HepG2 (cell line): ENCODE measurements around the gene PRDX5. TPM values are rescaled to one million over a fixed set of nuclear protein-coding genes. Genes with fewer than 3 reads are reported as not detected.
"Not testable (repeated sequence)": the region's sequence is repeated elsewhere in the genome, so short reads cannot be mapped to it uniquely, and the experiment has no call there.

Source experiments
- ATAC-seq: fragments of 200-7000 bp; cut with Tn5 transposase; 3 replicates; pipeline ENCODE4 v1.9.1; 2020; ENCODE audit warnings: mild to moderate bottlenecking, moderate library complexity
- BruUV-seq: library from RNA; stranded (reverse); fragments of 400-500 nt; replicated peaks from 2 replicates; lab custom pipeline; 2021; lab: Mats Ljungman, UMichigan
- CTCF ChIA-PET: fragments of 300-600 bp; formaldehyde crosslinking; extraction: SDS; loops from one replicate; lab custom pipeline; 2021; ENCODE audit warnings: low total read pairs, inconsistent platforms, low intra/inter-chr PET ratio; lab: Yijun Ruan, JAX
- POLR2A ChIA-PET: fragments of 350-600 bp; sonication (Branson Sonifier 250); formaldehyde crosslinking; loops from one replicate; lab custom pipeline; 2020; ENCODE audit warnings: antibody characterized with exemption, inconsistent platforms; lab: Yijun Ruan, JAX
- DNase-seq: peaks from one replicate; pipeline ENCODE4 v3.0.0-alpha.2; 2015; ENCODE audit warnings: low spot score
- FAIRE-seq: peaks from 3 replicates; lab custom pipeline; 2011; peaks lifted over from hg19 to GRCh38; lab: Jason Lieb, UNC
- H2AFZ ChIP-seq: one replicate; pipeline ENCODE4 v1.6.1; 2011; ENCODE audit warnings: low read length, inconsistent platforms
- H3K27ac ChIP-seq: fragments of 300-600 bp; 3 replicates; pipeline ENCODE4 v1.8.0; 2011; ENCODE audit warnings: mixed run types, mild to moderate bottlenecking, mixed read lengths, low read length, inconsistent platforms; ENCODE audit not compliant: insufficient read depth; ENCODE audit errors: extremely low read length
- H3K27me3 ChIP-seq, 2 experiments: fragments of 200-600 bp in 1 of 2; 2 replicates in 1 of 2; 3 replicates in 1 of 2; pipeline versions ENCODE4 v1.6.0 to v1.8.0; 2011; ENCODE audit warnings: low read length in 2 of 2, mild to moderate bottlenecking in 2 of 2, moderate library complexity in 2 of 2, inconsistent platforms in 1 of 2; ENCODE audit not compliant: insufficient read depth in 2 of 2, control insufficient read depth in 1 of 2
- H3K36me3 ChIP-seq, 2 experiments: fragments of 200-600 bp in 1 of 2; replicated peaks in 1 of 2; 2 replicates in 1 of 2; 3 replicates in 1 of 2; pipeline versions ENCODE4 v1.5.1 to v1.8.0; 2011; ENCODE audit warnings: low read length in 2 of 2, inconsistent platforms in 1 of 2; ENCODE audit not compliant: insufficient read depth in 2 of 2, control insufficient read depth in 1 of 2
- H3K4me1 ChIP-seq: 2 replicates; pipeline ENCODE4 v1.5.1; 2012; ENCODE audit warnings: low read length, inconsistent platforms; ENCODE audit not compliant: insufficient read depth
- H3K4me2 ChIP-seq: 2 replicates; pipeline ENCODE4 v1.6.0; 2011; ENCODE audit warnings: low read depth, low read length, inconsistent platforms
- H3K4me3 ChIP-seq, 3 experiments: fragments of 200-600 bp in 1 of 3; sonication (generic), shearing (Covaris generic) in 1 of 3; replicated peaks in 1 of 3; 2 replicates each; pipeline ENCODE4 v1.5.1; 2011 to 2016; ENCODE audit warnings: low read length in 3 of 3, inconsistent platforms in 2 of 3, low read depth in 2 of 3, mild to moderate bottlenecking in 2 of 3, control low read depth in 1 of 3, mixed read lengths in 1 of 3; ENCODE audit not compliant: insufficient read depth in 1 of 3
- H3K79me2 ChIP-seq: one replicate; pipeline ENCODE4 v1.6.1; 2011; ENCODE audit warnings: low read length, inconsistent platforms; ENCODE audit not compliant: insufficient read depth
- H3K9ac ChIP-seq: 2 replicates; pipeline ENCODE4 v1.6.0; 2011; ENCODE audit warnings: mild to moderate bottlenecking, low read depth, low read length, inconsistent platforms; ENCODE audit not compliant: insufficient read depth
- H3K9me3 ChIP-seq: 2 replicates; pipeline ENCODE4 v1.5.1; 2012; ENCODE audit warnings: mild to moderate bottlenecking, low read length
- H4K20me1 ChIP-seq: 2 replicates; pipeline ENCODE4 v1.6.0; 2011; ENCODE audit warnings: inconsistent platforms, mild to moderate bottlenecking, low read length, moderate library complexity; ENCODE audit not compliant: insufficient read depth
- HNF4A ChIP-seq: sonication (generic); formaldehyde crosslinking; IDR thresholded peaks from 2 replicates; pipeline ENCODE4 v1.4.0; 2020; ENCODE audit warnings: missing genetic modification reagents
- HNF4G ChIP-seq, 2 experiments: sonication (generic) in 1 of 2; formaldehyde crosslinking in 1 of 2; IDR thresholded peaks; 2 replicates each; pipeline versions ENCODE4 v1.4.0 to v1.6.1; 2011 to 2020; ENCODE audit warnings: borderline replicate concordance in 2 of 2, low read depth in 2 of 2, mild to moderate bottlenecking in 2 of 2, low read length in 1 of 2, missing genetic modification reagents in 1 of 2, moderate library complexity in 1 of 2
- ZNF441 ChIP-seq: sonication (generic); formaldehyde crosslinking; IDR thresholded peaks from 2 replicates; pipeline ENCODE4 v1.7.0; 2021; ENCODE audit warnings: missing genetic modification reagents, borderline replicate concordance
- ZNF460 ChIP-seq: sonication (generic); formaldehyde crosslinking; IDR thresholded peaks from 2 replicates; pipeline ENCODE4 v1.5.1; 2020; ENCODE audit warnings: missing genetic modification reagents, mild to moderate bottlenecking, borderline replicate concordance
- WGBS: methylation state at CpG from one replicate; pipeline ENCODE4 v1.1.6; 2017; ENCODE audit warnings: low lambda C conversion rate; 5-methylcytosine and 5-hydroxymethylcytosine counted together
- in situ Hi-C: cut with HindIII; loops from 2 replicates; pipeline ENCODE4 v1.10.0; 2017; ENCODE audit warnings: low pct_unique_long_range_greater_than_20kb; ENCODE audit not compliant: extremely low pct_ligation_motif_present
- intact Hi-C: fragments of 100-400 bp; cut with micrococcal nuclease; formaldehyde crosslinking; loops from one replicate; pipeline ENCODE4 v1.10.0; 2022; ENCODE audit not compliant: unreplicated experiment
- polyA plus RNA-seq, 8 experiments: library from polyadenylated mRNA; depleted of rRNA in 3 of 8; stranded (reverse) in 7 of 8; unstranded in 1 of 8; fragments of >200 nt; fragmentation: Illumina TruSeq in 4 of 8; extraction: Trizol in 4 of 8; gene quantifications; 2 replicates each; pipeline versions ENCODE4 v1.2.1 to v1.2.3, GENCODE V29; 2011 to 2016; ENCODE audit warnings: low read depth in 4 of 8, missing spikeins in 1 of 8, mixed read lengths in 1 of 8; ENCODE audit not compliant: insufficient read depth in 1 of 8
- total RNA-seq, 5 experiments: library from RNA; depleted of rRNA; stranded (reverse); fragments of >200 nt; fragmentation: Illumina TruSeq; extraction: Trizol; gene quantifications; 2 replicates each; pipeline ENCODE4 v1.2.3, GENCODE V29; 2016; ENCODE audit warnings: low read depth in 1 of 5
- TF ChIP-seq, protein P1 (sequence below): sonication (generic); formaldehyde crosslinking; IDR thresholded peaks from 2 replicates; pipeline ENCODE4 v1.4.0; 2020; ENCODE audit warnings: missing genetic modification reagents, borderline replicate concordance
- TF ChIP-seq, protein P2 (sequence below): IDR thresholded peaks from 2 replicates; pipeline ENCODE4 v1.6.1; 2016; ENCODE audit warnings: low read depth, control low read depth

PRDX5 gene
- total and polyA plus RNA-seq, 2 of the 13 experiments (the other 11 are each of a cell fraction or from before 2014, with no cell fraction given) = 215 to 311 TPM

DNA sequence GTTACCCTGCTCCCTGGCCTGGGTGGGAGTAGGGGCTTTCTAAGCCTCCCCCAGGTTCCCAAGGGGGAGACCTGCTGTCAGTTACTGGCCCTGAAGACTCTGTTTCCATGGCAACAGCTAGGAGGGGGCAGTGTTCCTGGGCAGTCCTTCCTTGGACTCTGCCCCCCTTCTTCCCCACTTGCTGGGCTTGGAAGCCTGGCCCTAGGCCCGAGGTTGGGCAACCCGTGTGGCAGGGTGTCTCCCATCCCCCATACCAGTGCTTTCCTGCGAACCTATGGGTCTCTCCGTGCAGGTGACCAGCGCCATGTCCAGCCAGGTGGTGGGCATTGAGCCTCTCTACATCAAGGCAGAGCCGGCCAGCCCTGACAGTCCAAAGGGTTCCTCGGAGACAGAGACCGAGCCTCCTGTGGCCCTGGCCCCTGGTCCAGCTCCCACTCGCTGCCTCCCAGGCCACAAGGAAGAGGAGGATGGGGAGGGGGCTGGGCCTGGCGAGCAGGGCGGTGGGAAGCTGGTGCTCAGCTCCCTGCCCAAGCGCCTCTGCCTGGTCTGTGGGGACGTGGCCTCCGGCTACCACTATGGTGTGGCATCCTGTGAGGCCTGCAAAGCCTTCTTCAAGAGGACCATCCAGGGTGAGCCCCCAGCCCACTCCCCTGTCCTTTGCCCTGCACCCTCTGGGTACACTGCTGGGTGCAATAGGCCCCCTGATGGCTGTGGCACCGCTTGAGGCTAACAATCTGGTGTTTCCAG is 10.9 kb upstream of the PRDX5 start (continued):
- TF ChIP-seq, protein P1, sequence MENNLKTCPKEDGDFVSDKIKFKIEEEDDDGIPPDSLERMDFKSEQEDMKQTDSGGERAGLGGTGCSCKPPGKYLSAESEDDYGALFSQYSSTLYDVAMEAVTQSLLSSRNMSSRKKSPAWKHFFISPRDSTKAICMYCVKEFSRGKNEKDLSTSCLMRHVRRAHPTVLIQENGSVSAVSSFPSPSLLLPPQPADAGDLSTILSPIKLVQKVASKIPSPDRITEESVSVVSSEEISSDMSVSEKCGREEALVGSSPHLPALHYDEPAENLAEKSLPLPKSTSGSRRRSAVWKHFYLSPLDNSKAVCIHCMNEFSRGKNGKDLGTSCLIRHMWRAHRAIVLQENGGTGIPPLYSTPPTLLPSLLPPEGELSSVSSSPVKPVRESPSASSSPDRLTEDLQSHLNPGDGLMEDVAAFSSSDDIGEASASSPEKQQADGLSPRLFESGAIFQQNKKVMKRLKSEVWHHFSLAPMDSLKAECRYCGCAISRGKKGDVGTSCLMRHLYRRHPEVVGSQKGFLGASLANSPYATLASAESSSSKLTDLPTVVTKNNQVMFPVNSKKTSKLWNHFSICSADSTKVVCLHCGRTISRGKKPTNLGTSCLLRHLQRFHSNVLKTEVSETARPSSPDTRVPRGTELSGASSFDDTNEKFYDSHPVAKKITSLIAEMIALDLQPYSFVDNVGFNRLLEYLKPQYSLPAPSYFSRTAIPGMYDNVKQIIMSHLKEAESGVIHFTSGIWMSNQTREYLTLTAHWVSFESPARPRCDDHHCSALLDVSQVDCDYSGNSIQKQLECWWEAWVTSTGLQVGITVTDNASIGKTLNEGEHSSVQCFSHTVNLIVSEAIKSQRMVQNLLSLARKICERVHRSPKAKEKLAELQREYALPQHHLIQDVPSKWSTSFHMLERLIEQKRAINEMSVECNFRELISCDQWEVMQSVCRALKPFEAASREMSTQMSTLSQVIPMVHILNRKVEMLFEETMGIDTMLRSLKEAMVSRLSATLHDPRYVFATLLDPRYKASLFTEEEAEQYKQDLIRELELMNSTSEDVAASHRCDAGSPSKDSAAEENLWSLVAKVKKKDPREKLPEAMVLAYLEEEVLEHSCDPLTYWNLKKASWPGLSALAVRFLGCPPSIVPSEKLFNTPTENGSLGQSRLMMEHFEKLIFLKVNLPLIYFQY (CRISPR knock-in tag) = no peak
- TF ChIP-seq HNF4G (IDR thresholded peaks at IDR 0.05; ENCODE audit: borderline replicate concordance, low read depth, low read length) (peak; percentile 68; the same call in 1 of the 2 replicates), HNF4G (CRISPR knock-in tag; IDR thresholded peaks at IDR 0.05; ENCODE audit: borderline replicate concordance, low read depth) (no peak; the same call in 1 of the 2 replicates), ZNF441 (0 out of 2 replicates have a peak, but pooled peaks have one; percentile 40)
- TF ChIP-seq, protein P2, sequence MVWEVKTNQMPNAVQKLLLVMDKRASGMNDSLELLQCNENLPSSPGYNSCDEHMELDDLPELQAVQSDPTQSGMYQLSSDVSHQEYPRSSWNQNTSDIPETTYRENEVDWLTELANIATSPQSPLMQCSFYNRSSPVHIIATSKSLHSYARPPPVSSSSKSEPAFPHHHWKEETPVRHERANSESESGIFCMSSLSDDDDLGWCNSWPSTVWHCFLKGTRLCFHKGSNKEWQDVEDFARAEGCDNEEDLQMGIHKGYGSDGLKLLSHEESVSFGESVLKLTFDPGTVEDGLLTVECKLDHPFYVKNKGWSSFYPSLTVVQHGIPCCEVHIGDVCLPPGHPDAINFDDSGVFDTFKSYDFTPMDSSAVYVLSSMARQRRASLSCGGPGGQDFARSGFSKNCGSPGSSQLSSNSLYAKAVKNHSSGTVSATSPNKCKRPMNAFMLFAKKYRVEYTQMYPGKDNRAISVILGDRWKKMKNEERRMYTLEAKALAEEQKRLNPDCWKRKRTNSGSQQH (CRISPR knock-in tag) = no peak
- TF ChIP-seq, all 625 proteins: peak for 78

DNA sequence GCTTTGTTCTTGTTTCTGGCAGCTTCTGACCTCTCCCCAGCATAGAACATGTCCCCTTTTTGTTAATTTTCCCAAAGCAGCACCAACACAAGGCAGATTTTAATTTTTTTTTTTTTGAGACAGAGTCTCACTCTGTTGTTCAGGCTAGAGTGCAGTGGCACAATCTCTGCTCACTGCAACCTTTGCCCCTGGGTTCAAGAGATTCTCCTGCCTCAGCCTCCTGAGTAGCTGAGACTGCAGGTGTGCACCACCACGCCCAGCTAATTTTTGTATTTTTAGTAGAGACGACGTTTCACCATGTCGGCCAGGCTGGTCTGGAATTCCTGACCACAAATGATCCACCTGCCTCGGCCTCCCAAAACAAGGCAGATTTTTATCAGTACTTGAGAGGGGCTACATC is 10.1 kb upstream of the PRDX5 start:
- TF ChIP-seq HNF4A (CRISPR knock-in tag) = peak; percentile 39; the same call in 1 of the 2 replicates
- peak; percentile 82; the same call in 1 of the 2 replicates for TF ChIP-seq ZNF460
- H3K27me3 ChIP-seq, H3K9me3 ChIP-seq, in situ Hi-C loops, H3K36me3 ChIP-seq, FAIRE-seq, H2AFZ ChIP-seq, DNase-seq, H4K20me1 ChIP-seq, CTCF ChIA-PET, BruUV-seq, ATAC-seq, H3K4me3 ChIP-seq: not testable (repeated sequence)
- intact Hi-C loops = loop anchor here (10.0 kb wide), 1 partner anchor 123 kb away; the partner anchor contains the start of gene STIP1
- POLR2A ChIA-PET = interaction anchor here (5.5 kb wide), 1 partner anchor 9 kb away, joined by 103 read pairs; the partner anchor contains the start of genes PRDX5 and TRMT112
- H3K79me2 ChIP-seq = peaks cover 15% of the 10 kb centered on the region
- peak overlapping the region; percentile 97 for H3K4me2 ChIP-seq
- peaks cover 61% of the 10 kb centered on the region for H3K4me1 ChIP-seq
- H3K27ac ChIP-seq = peak overlapping the region; percentile 82
- WGBS = 93% methylated on average over 5 of the region's 5 CpGs
- H3K9ac ChIP-seq = peak overlapping the region; percentile 81; the same call in 1 of the 2 replicates
